HK-2 (cell line): ENCODE data around the gene TCEAL8.
"Not testable (repeated sequence)": the region's sequence is repeated elsewhere in the genome, so short reads cannot be mapped to it uniquely, and the experiment has no call there.

Source experiments
- DNase-seq: peaks from one replicate; pipeline ENCODE4 v3.0.0-alpha.2; 2018; ENCODE audit not compliant: unreplicated experiment

The TCEAL8 gene

GRCh38 chrX:103254921-103255493 is at the start of gene TCEAL8:
Gene TCEAL8 (minus strand): TSS chrX:103255155. CDS start chrX:103253979, 1,176 bp downstream.
- peak; percentile 52 for DNase-seq

GRCh38 chrX:103304705-103305104 is 49.8 kb upstream of the TCEAL8 start:
- DNase-seq, result no peak

- no peak for DNase-seq
Observed at GRCh38 chrX:103293118-103293517, 38.2 kb upstream of the TCEAL8 start.

- DNase-seq, result no peak
Observed at GRCh38 chrX:103279624-103280023, 24.7 kb upstream of the TCEAL8 start.

- no peak for DNase-seq
Observed at GRCh38 chrX:103276581-103277002, 21.6 kb upstream of the TCEAL8 start, which contains the start of gene TCEAL5. Gene TCEAL5 (minus strand): TSS chrX:103276750. CDS start chrX:103274563, 2,187 bp downstream.

- DNase-seq, result no peak
Observed at GRCh38 chrX:103275947-103276567, 21.1 kb upstream of the TCEAL8 start.

- DNase-seq, result no peak
Observed at GRCh38 chrX:103274284-103274683, 19.3 kb upstream of the TCEAL8 start.

GRCh38 chrX:103258275-103258674 is 3.3 kb upstream of the TCEAL8 start:
- DNase-seq, result no peak

- no peak for DNase-seq
Observed at GRCh38 chrX:103256651-103257050, 1.7 kb upstream of the TCEAL8 start.

GRCh38 chrX:103254171-103254824 is 657 bp downstream of the TCEAL8 start:
- peak; percentile 26 for DNase-seq

GRCh38 chrX:103253608-103254007 is 1.3 kb downstream of the TCEAL8 start:
- no peak for DNase-seq

GRCh38 chrX:103250977-103251376 is 4.0 kb downstream of the TCEAL8 start:
- DNase-seq, result no peak

GRCh38 chrX:103249805-103250204 is 5.2 kb downstream of the TCEAL8 start:
- no peak for DNase-seq

- no peak for DNase-seq
Observed at GRCh38 chrX:103248553-103248952, 6.4 kb downstream of the TCEAL8 start.

GRCh38 chrX:103240155-103240554 is 14.8 kb downstream of the TCEAL8 start:
- DNase-seq, result no peak

- DNase-seq, result no peak
Observed at GRCh38 chrX:103236296-103236695, 18.7 kb downstream of the TCEAL8 start.

GRCh38 chrX:103235608-103236007 is 19.3 kb downstream of the TCEAL8 start:
- not testable (repeated sequence) for DNase-seq

GRCh38 chrX:103234869-103235268 is 20.1 kb downstream of the TCEAL8 start:
- DNase-seq, result no peak

- DNase-seq, result no peak
Observed at GRCh38 chrX:103233263-103233662, 21.7 kb downstream of the TCEAL8 start.

GRCh38 chrX:103225918-103226317 is 29.0 kb downstream of the TCEAL8 start:
- not testable (repeated sequence) for DNase-seq

GRCh38 chrX:103220511-103221323 is 34.2 kb downstream of the TCEAL8 start:
- no peak for DNase-seq

GRCh38 chrX:103215425-103215991 is 39.4 kb downstream of the TCEAL8 start:
- DNase-seq, result no peak
